Measurements from ENCODE around the gene MGLL.

DNA sequence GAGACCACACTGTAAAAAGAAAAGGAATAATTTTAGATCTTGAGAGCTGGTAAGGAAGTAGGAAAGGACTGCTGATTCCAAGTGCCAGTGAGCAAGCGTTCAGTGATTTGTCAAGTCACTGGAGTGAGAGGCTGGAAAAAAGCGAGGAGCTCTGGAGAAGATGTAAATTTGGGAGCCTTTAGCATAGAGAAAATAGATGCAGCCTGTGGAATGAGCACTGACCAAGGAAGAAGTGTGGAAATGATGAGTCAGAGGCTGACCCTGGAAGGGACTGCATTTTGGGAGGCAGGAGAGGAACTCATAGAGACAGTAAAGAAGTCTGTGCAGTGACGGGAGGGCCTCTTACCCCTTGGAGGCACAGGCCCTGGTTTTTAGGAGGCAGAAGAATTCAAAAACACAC lies 166.7 kb downstream of the MGLL start:
- TF ChIP-seq, protein P1, sequence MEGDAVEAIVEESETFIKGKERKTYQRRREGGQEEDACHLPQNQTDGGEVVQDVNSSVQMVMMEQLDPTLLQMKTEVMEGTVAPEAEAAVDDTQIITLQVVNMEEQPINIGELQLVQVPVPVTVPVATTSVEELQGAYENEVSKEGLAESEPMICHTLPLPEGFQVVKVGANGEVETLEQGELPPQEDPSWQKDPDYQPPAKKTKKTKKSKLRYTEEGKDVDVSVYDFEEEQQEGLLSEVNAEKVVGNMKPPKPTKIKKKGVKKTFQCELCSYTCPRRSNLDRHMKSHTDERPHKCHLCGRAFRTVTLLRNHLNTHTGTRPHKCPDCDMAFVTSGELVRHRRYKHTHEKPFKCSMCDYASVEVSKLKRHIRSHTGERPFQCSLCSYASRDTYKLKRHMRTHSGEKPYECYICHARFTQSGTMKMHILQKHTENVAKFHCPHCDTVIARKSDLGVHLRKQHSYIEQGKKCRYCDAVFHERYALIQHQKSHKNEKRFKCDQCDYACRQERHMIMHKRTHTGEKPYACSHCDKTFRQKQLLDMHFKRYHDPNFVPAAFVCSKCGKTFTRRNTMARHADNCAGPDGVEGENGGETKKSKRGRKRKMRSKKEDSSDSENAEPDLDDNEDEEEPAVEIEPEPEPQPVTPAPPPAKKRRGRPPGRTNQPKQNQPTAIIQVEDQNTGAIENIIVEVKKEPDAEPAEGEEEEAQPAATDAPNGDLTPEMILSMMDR (IDR thresholded peaks at IDR 0.05) = no peak
- TF ChIP-seq EP300 (IDR thresholded peaks at IDR 0.05) (no peak), POLR2A (IDR thresholded peaks at IDR 0.05) (no peak)
